OCI-LY7 (cell line): ENCODE results near the gene MYO16. TPM values are rescaled to one million over a fixed set of nuclear protein-coding genes. Genes with fewer than 3 reads are reported as not detected.

ENCODE experiments used
- BruUV-seq: library from RNA; stranded (reverse); fragments of 400-500 nt; replicated peaks from 2 replicates; lab custom pipeline; 2021; lab: Mats Ljungman, UMichigan
- CTCF ChIA-PET: fragments of 300-600 bp; sonication (Branson Sonifier 250); formaldehyde crosslinking; loops from one replicate; lab custom pipeline; 2022; ENCODE audit warnings: antibody characterized with exemption; ENCODE audit not compliant: unreplicated experiment; lab: Charles Lee
- POLR2A ChIA-PET: fragments of 300-600 bp; sonication (Branson Sonifier 250); formaldehyde crosslinking; loops from one replicate; lab custom pipeline; 2022; ENCODE audit warnings: antibody characterized with exemption; lab: Charles Lee
- DNase-seq: peaks from one replicate; pipeline ENCODE4 v3.0.0-alpha.2; 2015; ENCODE audit warnings: low spot score
- H2AFZ ChIP-seq: fragments of 200-600 bp; sonication (generic), shearing (Covaris generic); 2 replicates; pipeline ENCODE4 v1.6.1; 2014; ENCODE audit warnings: mild to moderate bottlenecking, antibody characterized with exemption, low read length, moderate library complexity
- H3K27ac ChIP-seq: fragments of 200-600 bp; sonication (generic); 2 replicates; pipeline ENCODE4 v1.5.1; 2014; ENCODE audit warnings: mixed run types, low read depth, mild to moderate bottlenecking, moderate library complexity, low read length, inconsistent platforms; ENCODE audit not compliant: poor library complexity, severe bottlenecking
- H3K36me3 ChIP-seq: fragments of 200-600 bp; sonication (generic); 2 replicates; pipeline ENCODE4 v1.6.1; 2014; ENCODE audit warnings: mild to moderate bottlenecking, antibody characterized with exemption, low read length, moderate library complexity, mixed read lengths; ENCODE audit not compliant: insufficient read depth
- H3K4me1 ChIP-seq: fragments of 200-600 bp; sonication (generic); 2 replicates; pipeline ENCODE4 v1.5.1; 2014; ENCODE audit warnings: mild to moderate bottlenecking, low read length; ENCODE audit not compliant: insufficient read depth, poor library complexity, severe bottlenecking
- H3K4me2 ChIP-seq: fragments of 200-600 bp; sonication (generic); 2 replicates; pipeline ENCODE4 v1.6.1; 2014; ENCODE audit warnings: mild to moderate bottlenecking, low read length
- H3K4me3 ChIP-seq: fragments of 200-600 bp; sonication (generic); 2 replicates; pipeline ENCODE4 v1.5.1; 2014; ENCODE audit warnings: mild to moderate bottlenecking, low read depth, low read length; ENCODE audit not compliant: poor library complexity, severe bottlenecking
- H3K79me2 ChIP-seq: fragments of 200-600 bp; sonication (generic); 2 replicates; pipeline ENCODE4 v1.6.1; 2016; ENCODE audit warnings: low read depth, mild to moderate bottlenecking, low read length, moderate library complexity, mixed read lengths; ENCODE audit not compliant: insufficient read depth
- H3K9me2 ChIP-seq: fragments of 200-600 bp; sonication (generic); 2 replicates; pipeline ENCODE4 v1.6.1; 2016; ENCODE audit warnings: mild to moderate bottlenecking, low read length, mixed read lengths; ENCODE audit not compliant: insufficient read depth
- H3K9me3 ChIP-seq: fragments of 200-600 bp; sonication (generic); 2 replicates; pipeline ENCODE4 v1.6.1; 2014; ENCODE audit warnings: mild to moderate bottlenecking, mixed run types, low read length, mixed read lengths
- H4K20me1 ChIP-seq: fragments of 200-600 bp; sonication (generic); 2 replicates; pipeline ENCODE4 v1.6.1; 2014; ENCODE audit warnings: mild to moderate bottlenecking, antibody characterized with exemption, low read length, moderate library complexity, mixed read lengths; ENCODE audit not compliant: insufficient read depth
- CTCF ChIP-seq: fragments of 200-600 bp; sonication (generic); conservative IDR thresholded peaks from 2 replicates; pipeline ENCODE4 v1.5.1; 2014; ENCODE audit warnings: mild to moderate bottlenecking, antibody characterized with exemption, low read length, moderate library complexity, mixed read lengths
- EZH2phosphoT487 ChIP-seq: fragments of 200-600 bp; sonication (generic); IDR thresholded peaks from 2 replicates; pipeline ENCODE4 v1.6.1; 2018; ENCODE audit warnings: low read depth, borderline replicate concordance, mild to moderate bottlenecking, mixed run types, antibody characterized with exemption, low read length, moderate library complexity, mixed read lengths
- intact Hi-C: fragments of 100-400 bp; cut with micrococcal nuclease; formaldehyde crosslinking; loops from one replicate; pipeline ENCODE4 v1.10.0; 2022; ENCODE audit not compliant: unreplicated experiment
- total RNA-seq, 2 experiments: library from RNA; depleted of rRNA in 1 of 2; stranded (reverse); fragments of >200 nt in 1 of 2; shearing (Covaris generic) in 1 of 2; gene quantifications; 2 replicates each; pipeline ENCODE4 v1.2.3, GENCODE V29; 2014 to 2022

The MYO16 gene
- total RNA-seq, 2 experiments from 2014 or later, result 0.06 TPM; not detected in 1

GRCh38 chr13:108624979-108625378, 4.4 kb upstream of the MYO16 start:
- Histone ChIP-seq H3K9me3 (no peaks in the 10 kb centered on the region), H3K36me3 (no peaks in the 10 kb centered on the region)
- DNase-seq, result no peak

GRCh38 chr13:108629988-108630387, 577 bp downstream of the MYO16 start:
- H3K4me3 ChIP-seq, result no peak overlapping the region
- no TSS peak for BruUV-seq
- no peak overlapping the region for H2AFZ ChIP-seq
- DNase-seq, result no peak
- CTCF ChIA-PET, result no interaction called here
- TF ChIP-seq CTCF, result no peak
- no peaks in the 10 kb centered on the region for H3K4me1 ChIP-seq
- H3K27ac ChIP-seq, result no peak overlapping the region
- H3K9me2 ChIP-seq, result no peaks in the 10 kb centered on the region
- H4K20me1 ChIP-seq, result no peaks in the 10 kb centered on the region
- POLR2A ChIA-PET, result interaction anchor here (0.6 kb wide), 1 partner anchor 506 kb away, joined by 3 read pairs; no protein-coding TSS in a partner anchor
- H3K9me3 ChIP-seq, result no peaks in the 10 kb centered on the region
- H3K4me2 ChIP-seq, result no peak overlapping the region
- intact Hi-C loops, result no loop called here
- no peaks in the 10 kb centered on the region for H3K36me3 ChIP-seq
- no peaks in the 10 kb centered on the region for H3K79me2 ChIP-seq

More at GRCh38 chr13:108624979-108625378, 4.4 kb upstream of the MYO16 start:
- Histone ChIP-seq H3K27ac (no peak overlapping the region), H4K20me1 (no peaks in the 10 kb centered on the region), H3K4me3 (no peak overlapping the region), H3K9me2 (no peaks in the 10 kb centered on the region), H3K4me1 (no peaks in the 10 kb centered on the region), H2AFZ (no peak overlapping the region), H3K79me2 (no peaks in the 10 kb centered on the region), H3K4me2 (no peak overlapping the region)
- intact Hi-C loops, result no loop called here
- ChIA-PET POLR2A (interaction anchor here (0.6 kb wide), 1 partner anchor 29 kb away, joined by 3 read pairs; no protein-coding TSS in a partner anchor), CTCF (no interaction called here)
- TF ChIP-seq CTCF (no peak), EZH2phosphoT487 (no peak)
- BruUV-seq, result no TSS peak

- Histone ChIP-seq H3K4me2 (no peak overlapping the region), H3K4me3 (no peak overlapping the region), H2AFZ (no peak overlapping the region), H3K9me2 (no peaks in the 10 kb centered on the region), H3K36me3 (no peaks in the 10 kb centered on the region), H3K9me3 (no peaks in the 10 kb centered on the region), H3K79me2 (no peaks in the 10 kb centered on the region), H3K27ac (no peak overlapping the region), H3K4me1 (no peaks in the 10 kb centered on the region), H4K20me1 (no peaks in the 10 kb centered on the region)
- intact Hi-C loops, result no loop called here
- ChIA-PET POLR2A (no interaction called here), CTCF (no interaction called here)
- no TSS peak for BruUV-seq
- no peak for TF ChIP-seq EZH2phosphoT487
- no peak for TF ChIP-seq CTCF
- DNase-seq, result no peak
Observed at GRCh38 chr13:108632649-108633167, 3.3 kb downstream of the MYO16 start.
